Suprapubic skin (tissue), 4 donors: Measurements from ENCODE around the gene HADHB. TPM values are rescaled to one million over a fixed set of nuclear protein-coding genes. Genes with fewer than 3 reads are reported as not detected.
A peak's percentile ranks its signal among the peaks of the same experiment; 100 is the strongest.

Experiments used
- DNase-seq, 2 donors: peaks; one replicate each; pipeline ENCODE4 v3.0.0-alpha.2; 2019; ENCODE audit warnings: low spot score in 2 of 2
- H3K27ac ChIP-seq: fragments of 200-600 bp; sonication (generic); one replicate; pipeline ENCODE4 v1.5.1; 2019
- H3K27me3 ChIP-seq: fragments of 200-600 bp; sonication (generic); one replicate; pipeline ENCODE4 v1.5.1; 2019
- H3K36me3 ChIP-seq: fragments of 200-600 bp; sonication (generic); one replicate; pipeline ENCODE4 v1.5.1; 2019
- H3K4me1 ChIP-seq: fragments of 200-600 bp; sonication (generic); one replicate; pipeline ENCODE4 v1.5.1; 2019
- H3K4me3 ChIP-seq: fragments of 200-600 bp; sonication (generic); one replicate; pipeline ENCODE4 v1.5.1; 2019; ENCODE audit warnings: mild to moderate bottlenecking
- H3K9me3 ChIP-seq: fragments of 200-600 bp; sonication (generic); one replicate; pipeline ENCODE4 v1.5.1; 2019
- EP300 ChIP-seq: sonication (generic); formaldehyde crosslinking; IDR thresholded peaks from one replicate; pipeline ENCODE4 v1.6.1; 2017; ENCODE audit warnings: antibody characterized with exemption
- POLR2A ChIP-seq, 2 donors: fragments of 450-650 bp; IDR thresholded peaks; one replicate each; pipeline ENCODE4 v1.6.1; 2017; ENCODE audit warnings: antibody characterized with exemption in 2 of 2, mild to moderate bottlenecking in 2 of 2, moderate library complexity in 2 of 2
- POLR2AphosphoS5 ChIP-seq, 3 donors: sonication (generic); formaldehyde crosslinking; IDR thresholded peaks; one replicate each; pipeline ENCODE4 v1.6.1; 2017; ENCODE audit warnings: antibody characterized with exemption in 3 of 3
- WGBS: methylation state at CpG from one replicate; pipeline ENCODE4 v1.1.5; 2018; 5-methylcytosine and 5-hydroxymethylcytosine counted together
- total RNA-seq, 4 donors: library from RNA; depleted of rRNA; stranded (reverse); fragments of >200 nt; gene quantifications; one replicate each; pipeline ENCODE4 v1.1.0, GENCODE V29; 2016
- TF ChIP-seq, protein P1 (sequence below), 2 donors: fragments of 200-600 bp in 1 of 2; fragments of 450-650 bp in 1 of 2; sonication (generic) in 1 of 2; IDR thresholded peaks; one replicate each; pipeline ENCODE4 v1.5.1; 2016 to 2019; ENCODE audit warnings: antibody characterized with exemption in 2 of 2, mild to moderate bottlenecking in 1 of 2, moderate library complexity in 1 of 2

Gene HADHB
- total RNA-seq, 4 donors from 2014 or later = 94.7 to 223 (median 119) TPM

DNA sequence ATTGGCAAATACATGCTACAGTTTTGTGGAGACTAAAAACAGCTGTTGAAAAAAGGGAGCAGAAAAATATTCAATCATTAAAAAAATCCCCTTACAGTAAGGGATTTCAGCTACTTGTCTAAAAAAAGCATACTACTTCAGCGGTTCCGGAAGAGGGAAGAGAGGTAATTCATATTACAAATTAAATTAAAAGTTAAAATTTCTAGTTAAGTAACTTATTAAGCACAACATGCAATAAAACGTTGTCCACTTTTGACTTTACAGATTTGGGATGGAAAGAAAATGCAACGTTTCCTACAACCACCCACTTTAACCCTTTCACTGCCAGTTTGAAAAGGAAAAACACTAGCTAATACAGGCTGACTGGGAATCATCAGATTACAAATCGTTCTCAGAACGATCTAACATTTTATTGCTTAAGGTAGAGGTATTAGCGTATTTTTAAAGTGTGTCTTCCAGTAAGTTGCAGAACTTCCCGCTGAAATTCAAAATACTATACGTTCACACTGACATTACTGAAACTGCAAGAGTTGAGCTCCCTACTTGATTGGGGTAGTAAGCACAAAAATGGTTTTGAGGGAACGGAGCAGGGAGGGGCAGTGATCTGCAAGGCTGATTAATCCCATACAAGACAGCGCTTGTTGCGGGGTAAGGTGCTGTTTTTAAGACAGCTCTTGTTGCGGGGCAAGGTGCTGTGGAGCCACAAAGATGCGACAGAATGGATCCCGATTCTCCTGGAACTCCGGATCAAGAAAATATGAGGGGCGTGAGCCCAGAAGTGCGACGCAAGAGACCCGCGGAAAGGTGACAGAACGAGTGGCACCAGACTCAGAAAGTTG is 1.1 kb upstream of the HADHB start:
- under 1% methylated on average over 22 of the region's 22 CpGs for WGBS
- no peaks in the 10 kb centered on the region for H3K9me3 ChIP-seq
- no peaks in the 10 kb centered on the region for H3K36me3 ChIP-seq
- no peak for DNase-seq
- peak overlapping the region; percentile 99 for H3K27ac ChIP-seq
- no peaks in the 10 kb centered on the region for H3K27me3 ChIP-seq
- TF ChIP-seq, protein P1, sequence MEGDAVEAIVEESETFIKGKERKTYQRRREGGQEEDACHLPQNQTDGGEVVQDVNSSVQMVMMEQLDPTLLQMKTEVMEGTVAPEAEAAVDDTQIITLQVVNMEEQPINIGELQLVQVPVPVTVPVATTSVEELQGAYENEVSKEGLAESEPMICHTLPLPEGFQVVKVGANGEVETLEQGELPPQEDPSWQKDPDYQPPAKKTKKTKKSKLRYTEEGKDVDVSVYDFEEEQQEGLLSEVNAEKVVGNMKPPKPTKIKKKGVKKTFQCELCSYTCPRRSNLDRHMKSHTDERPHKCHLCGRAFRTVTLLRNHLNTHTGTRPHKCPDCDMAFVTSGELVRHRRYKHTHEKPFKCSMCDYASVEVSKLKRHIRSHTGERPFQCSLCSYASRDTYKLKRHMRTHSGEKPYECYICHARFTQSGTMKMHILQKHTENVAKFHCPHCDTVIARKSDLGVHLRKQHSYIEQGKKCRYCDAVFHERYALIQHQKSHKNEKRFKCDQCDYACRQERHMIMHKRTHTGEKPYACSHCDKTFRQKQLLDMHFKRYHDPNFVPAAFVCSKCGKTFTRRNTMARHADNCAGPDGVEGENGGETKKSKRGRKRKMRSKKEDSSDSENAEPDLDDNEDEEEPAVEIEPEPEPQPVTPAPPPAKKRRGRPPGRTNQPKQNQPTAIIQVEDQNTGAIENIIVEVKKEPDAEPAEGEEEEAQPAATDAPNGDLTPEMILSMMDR (IDR thresholded peaks at IDR 0.05) = no peak
- TF ChIP-seq POLR2AphosphoS5 (IDR thresholded peaks at IDR 0.05) (no peak), EP300 (no peak), POLR2A (IDR thresholded peaks at IDR 0.05) (no peak)
- peaks cover 65% of the 10 kb centered on the region for H3K4me1 ChIP-seq
- peak overlapping the region; percentile 95 for H3K4me3 ChIP-seq

DNA sequence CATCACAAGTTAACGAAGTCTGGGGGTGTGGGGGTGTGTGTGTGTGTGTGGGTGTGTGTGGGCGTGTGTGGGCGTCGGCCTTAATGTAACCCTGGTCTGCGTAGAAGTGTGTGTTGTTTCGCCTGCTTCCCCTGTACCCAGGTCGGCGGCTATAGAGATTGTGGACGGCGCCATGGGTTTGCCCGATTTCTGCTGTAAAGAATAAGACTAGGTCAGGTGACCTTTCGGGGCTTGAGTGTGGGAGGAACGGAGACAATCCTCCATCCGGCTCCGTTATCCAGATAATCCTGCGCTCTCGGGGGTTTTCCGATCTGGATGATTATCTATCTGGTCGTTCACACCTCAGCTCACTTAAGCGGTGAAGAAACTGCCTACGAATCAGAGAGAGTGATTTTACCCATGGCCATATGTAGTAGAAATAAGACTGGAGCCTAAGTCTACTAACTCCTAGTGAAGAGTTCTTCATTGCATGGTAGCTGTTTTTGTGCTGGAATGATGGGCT is 543 bp downstream of the HADHB start:
- peak overlapping the region; percentile 95 for H3K4me3 ChIP-seq
- DNase-seq = peak in 1 of 2 donors; percentile 79
- H3K27me3 ChIP-seq = no peaks in the 10 kb centered on the region
- no peaks in the 10 kb centered on the region for H3K36me3 ChIP-seq
- H3K4me1 ChIP-seq = peaks cover 55% of the 10 kb centered on the region
- peak overlapping the region; percentile 99 for H3K27ac ChIP-seq
- TF ChIP-seq POLR2A (IDR thresholded peaks at IDR 0.05) (no peak), EP300 (no peak), POLR2AphosphoS5 (IDR thresholded peaks at IDR 0.05) (no peak)
- TF ChIP-seq, protein P1 (IDR thresholded peaks at IDR 0.05) = no peak
- WGBS = 0% methylated on average over 21 of the region's 21 CpGs
- no peaks in the 10 kb centered on the region for H3K9me3 ChIP-seq

DNA sequence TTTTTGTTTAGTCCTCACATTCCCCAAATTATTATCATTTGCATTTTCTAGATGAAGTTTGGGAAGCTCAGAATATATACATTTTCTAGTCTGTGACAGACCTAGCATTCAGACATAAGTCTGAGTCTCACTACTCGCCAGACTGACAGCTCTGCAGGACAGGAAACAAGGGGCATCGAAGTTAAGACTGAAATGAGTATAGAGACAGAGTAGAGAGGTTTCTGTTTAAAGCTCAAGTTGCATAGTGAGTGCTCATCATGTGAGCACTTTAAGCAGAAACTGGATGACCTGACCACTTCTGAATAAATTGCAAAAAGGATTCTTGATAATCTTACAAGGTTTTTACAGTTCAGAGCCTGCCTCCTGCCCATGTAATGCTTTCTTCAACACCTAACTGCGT is 1.1 kb downstream of the HADHB start:
- Histone ChIP-seq H3K9me3 (no peaks in the 10 kb centered on the region), H3K27ac (peak overlapping the region; percentile 99), H3K4me1 (peaks cover 53% of the 10 kb centered on the region), H3K36me3 (no peaks in the 10 kb centered on the region), H3K27me3 (no peaks in the 10 kb centered on the region), H3K4me3 (peak overlapping the region; percentile 95)
- 12% methylated on average over 3 of the region's 3 CpGs for WGBS
- no peak for DNase-seq
- TF ChIP-seq, protein P1 (IDR thresholded peaks at IDR 0.05) = no peak
- TF ChIP-seq POLR2A (IDR thresholded peaks at IDR 0.05) (no peak), EP300 (no peak), POLR2AphosphoS5 (IDR thresholded peaks at IDR 0.05) (no peak)

DNA sequence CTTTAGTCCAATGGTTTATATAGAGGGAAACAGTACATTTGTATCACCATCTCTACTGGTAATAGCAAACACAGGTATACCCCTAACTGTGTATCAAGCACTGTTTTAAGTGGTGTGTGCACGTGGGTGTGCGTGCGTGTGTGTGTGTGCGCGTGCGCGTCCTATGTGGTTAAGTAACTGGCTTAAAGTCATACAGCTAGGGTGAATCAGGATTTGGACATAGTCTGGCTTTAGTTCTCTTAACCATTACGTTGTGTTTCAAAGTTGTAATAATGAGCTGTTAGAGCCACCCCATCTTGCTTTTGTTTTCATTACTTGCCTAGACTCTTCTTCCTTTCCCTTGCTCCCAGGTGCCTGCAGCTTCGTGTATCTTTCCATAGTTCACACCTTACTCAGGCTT is 2.1 kb downstream of the HADHB start:
- DNase-seq = no peak
- H3K9me3 ChIP-seq = no peaks in the 10 kb centered on the region
- peak overlapping the region; percentile 95 for H3K4me3 ChIP-seq
- WGBS = 54% methylated on average over 9 of the region's 9 CpGs
- peaks cover 50% of the 10 kb centered on the region for H3K4me1 ChIP-seq
- TF ChIP-seq POLR2AphosphoS5 (IDR thresholded peaks at IDR 0.05) = no peak
- no peak for TF ChIP-seq EP300
- no peak for TF ChIP-seq POLR2A (IDR thresholded peaks at IDR 0.05)
- TF ChIP-seq, protein P1 (IDR thresholded peaks at IDR 0.05) = no peak
- H3K27ac ChIP-seq = no peak overlapping the region
- no peaks in the 10 kb centered on the region for H3K36me3 ChIP-seq
- no peaks in the 10 kb centered on the region for H3K27me3 ChIP-seq

DNA sequence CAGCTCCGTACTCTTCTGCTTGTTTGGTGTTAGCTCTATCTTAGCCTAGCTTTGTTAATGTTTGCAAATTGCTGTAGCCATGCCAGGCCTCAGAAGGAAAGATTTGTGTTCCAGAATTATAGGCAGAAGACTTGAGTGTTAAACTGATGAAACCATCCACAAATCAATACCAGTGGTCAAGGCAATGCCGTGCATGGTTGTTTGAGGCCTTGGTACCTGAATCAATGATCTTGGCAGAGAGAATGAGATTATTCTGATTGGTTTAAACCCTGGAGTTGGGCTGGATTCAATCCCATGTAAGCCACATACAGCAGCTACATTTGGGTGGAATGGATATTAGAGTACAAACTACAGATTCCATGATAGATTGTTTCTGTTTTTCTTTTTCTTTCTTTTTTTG is 4.9 kb downstream of the HADHB start:
- DNase-seq = no peak
- H3K36me3 ChIP-seq = no peaks in the 10 kb centered on the region
- H3K4me1 ChIP-seq = peaks cover 35% of the 10 kb centered on the region
- H3K9me3 ChIP-seq = no peaks in the 10 kb centered on the region
- TF ChIP-seq, protein P1 (IDR thresholded peaks at IDR 0.05) = no peak
- no peak for TF ChIP-seq EP300
- TF ChIP-seq POLR2AphosphoS5 (IDR thresholded peaks at IDR 0.05) = no peak
- TF ChIP-seq POLR2A (IDR thresholded peaks at IDR 0.05) = no peak
- H3K27ac ChIP-seq = no peak overlapping the region
- no peaks in the 10 kb centered on the region for H3K27me3 ChIP-seq
- 92% methylated on average over 2 of the region's 2 CpGs for WGBS
- no peak overlapping the region for H3K4me3 ChIP-seq
